Measurements from ENCODE around the gene TGFBR2. TPM values are rescaled to one million over a fixed set of nuclear protein-coding genes. Genes with fewer than 3 reads are reported as not detected.
A peak's percentile ranks its signal among the peaks of the same experiment; 100 is the strongest.

Gene TGFBR2
- total RNA-seq, 1 donor from 2014 or later = 144 TPM

GRCh38 chr3:30661098-30661873 lies 54.9 kb downstream of the TGFBR2 start:
- no peak overlapping the region for H3K4me3 ChIP-seq
- peaks cover 27% of the 10 kb centered on the region for H3K36me3 ChIP-seq
- intact Hi-C loops (cut with micrococcal nuclease) = no loop called here
- no peak for DNase-seq
- TF ChIP-seq CTCF (IDR thresholded peaks at IDR 0.05; ENCODE audit: borderline replicate concordance) = no peak
- H3K9me3 ChIP-seq (replicated peaks) = no peaks in the 10 kb centered on the region
- H3K27ac ChIP-seq (replicated peaks) = peak overlapping the region; percentile 81
- H3K4me1 ChIP-seq = peaks cover 100% of the 10 kb centered on the region
- no peaks in the 10 kb centered on the region for H3K27me3 ChIP-seq (ENCODE audit: low read depth)

DNA sequence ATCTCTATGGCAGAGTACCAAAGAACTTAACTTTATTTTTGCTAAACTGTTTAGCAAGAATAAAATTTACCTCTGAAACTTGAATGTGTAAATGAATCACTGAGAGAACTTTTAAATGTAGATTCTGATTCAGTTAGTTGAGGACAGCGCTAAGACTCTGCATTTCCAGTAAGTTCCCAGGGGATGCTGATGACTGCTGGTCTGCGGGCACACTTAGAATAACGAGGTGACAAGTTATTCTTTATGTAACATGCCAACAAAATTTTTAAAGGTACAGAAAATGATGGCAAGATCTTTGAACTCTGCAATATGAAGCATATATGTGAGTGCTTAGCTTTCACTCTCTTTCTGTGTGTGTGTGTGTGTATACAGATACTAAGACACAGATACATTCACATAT lies 56.4 kb downstream of the TGFBR2 start:
- intact Hi-C loops (cut with micrococcal nuclease) = no loop called here
- peak overlapping the region; percentile 81 for H3K27ac ChIP-seq (replicated peaks)
- no peak for DNase-seq
- H3K27me3 ChIP-seq (ENCODE audit: low read depth) = no peaks in the 10 kb centered on the region
- H3K4me1 ChIP-seq = peaks cover 100% of the 10 kb centered on the region
- H3K36me3 ChIP-seq = peaks cover 16% of the 10 kb centered on the region
- no peak overlapping the region for H3K4me3 ChIP-seq
- no peaks in the 10 kb centered on the region for H3K9me3 ChIP-seq (replicated peaks)
- TF ChIP-seq CTCF (IDR thresholded peaks at IDR 0.05; ENCODE audit: borderline replicate concordance) = no peak

GRCh38 chr3:30663533-30664241 lies 57.3 kb downstream of the TGFBR2 start:
- Histone ChIP-seq H3K36me3 (peaks cover 16% of the 10 kb centered on the region), H3K4me3 (no peak overlapping the region), H3K9me3 (replicated peaks) (no peaks in the 10 kb centered on the region), H3K4me1 (peaks cover 100% of the 10 kb centered on the region), H3K27ac (replicated peaks) (peak overlapping the region; percentile 81), H3K27me3 (ENCODE audit: low read depth) (no peaks in the 10 kb centered on the region)
- no peak for DNase-seq
- TF ChIP-seq CTCF (IDR thresholded peaks at IDR 0.05; ENCODE audit: borderline replicate concordance) = no peak
- intact Hi-C loops (cut with micrococcal nuclease) = no loop called here

GRCh38 chr3:30664459-30664858 lies 58.1 kb downstream of the TGFBR2 start:
- Histone ChIP-seq H3K27ac (replicated peaks) (peak overlapping the region; percentile 81), H3K4me3 (no peak overlapping the region), H3K4me1 (peaks cover 99% of the 10 kb centered on the region), H3K36me3 (peaks cover 19% of the 10 kb centered on the region), H3K27me3 (ENCODE audit: low read depth) (no peaks in the 10 kb centered on the region), H3K9me3 (replicated peaks) (no peaks in the 10 kb centered on the region)
- TF ChIP-seq CTCF (IDR thresholded peaks at IDR 0.05; ENCODE audit: borderline replicate concordance) = no peak
- intact Hi-C loops (cut with micrococcal nuclease) = no loop called here
- DNase-seq = no peak

DNA sequence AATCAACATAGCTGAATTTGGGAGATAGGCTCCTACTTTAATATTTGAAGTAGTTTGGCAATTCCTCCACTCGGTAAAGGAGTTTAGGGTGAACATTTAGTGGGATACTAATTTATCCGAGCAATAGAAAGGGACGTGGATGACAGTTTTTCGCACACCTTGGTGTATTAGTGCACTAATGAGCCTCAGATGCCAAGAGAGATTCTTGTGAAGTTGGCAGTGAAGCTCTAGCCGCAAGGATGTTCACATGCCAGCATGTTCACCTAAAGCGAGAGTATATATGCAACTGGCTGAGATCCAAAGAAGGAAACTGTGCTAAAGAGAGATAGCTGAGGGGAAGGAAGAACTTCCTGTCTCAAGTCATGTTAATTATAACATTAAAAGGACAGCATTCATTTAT lies 58.5 kb downstream of the TGFBR2 start:
- H3K36me3 ChIP-seq = peaks cover 23% of the 10 kb centered on the region
- intact Hi-C loops (cut with micrococcal nuclease) = no loop called here
- DNase-seq = no peak
- no peak overlapping the region for H3K4me3 ChIP-seq
- TF ChIP-seq CTCF (IDR thresholded peaks at IDR 0.05; ENCODE audit: borderline replicate concordance) = no peak
- H3K9me3 ChIP-seq (replicated peaks) = no peaks in the 10 kb centered on the region
- peak overlapping the region; percentile 81 for H3K27ac ChIP-seq (replicated peaks)
- no peaks in the 10 kb centered on the region for H3K27me3 ChIP-seq (ENCODE audit: low read depth)
- H3K4me1 ChIP-seq = peaks cover 99% of the 10 kb centered on the region

Data from left ventricle myocardium inferior (tissue), 1 donor.